HG03457 (cell line): Measurements from ENCODE around the gene GPR25.
A peak's percentile ranks its signal among the peaks of the same experiment; 100 is the strongest.

ENCODE experiments used
- ATAC-seq: cut with Tn5 transposase; IDR thresholded peaks from one replicate; pipeline ENCODE4 v1.9.1; 2021; ENCODE audit warnings: moderate number of reproducible peaks; ENCODE audit not compliant: unreplicated experiment

GPR25 gene, protein sequence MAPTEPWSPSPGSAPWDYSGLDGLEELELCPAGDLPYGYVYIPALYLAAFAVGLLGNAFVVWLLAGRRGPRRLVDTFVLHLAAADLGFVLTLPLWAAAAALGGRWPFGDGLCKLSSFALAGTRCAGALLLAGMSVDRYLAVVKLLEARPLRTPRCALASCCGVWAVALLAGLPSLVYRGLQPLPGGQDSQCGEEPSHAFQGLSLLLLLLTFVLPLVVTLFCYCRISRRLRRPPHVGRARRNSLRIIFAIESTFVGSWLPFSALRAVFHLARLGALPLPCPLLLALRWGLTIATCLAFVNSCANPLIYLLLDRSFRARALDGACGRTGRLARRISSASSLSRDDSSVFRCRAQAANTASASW

GRCh38 chr1:200872446-200873115, at the start of gene GPR25:
Gene GPR25 (plus strand): TSS chr1:200872981. CDS start chr1:200873038, 57 bp downstream.
- ATAC-seq: no peak

- no peak for ATAC-seq
Measured at GRCh38 chr1:200831091-200831490, 41.7 kb upstream of the GPR25 start.

- no peak for ATAC-seq
Measured at GRCh38 chr1:200834383-200834782, 38.4 kb upstream of the GPR25 start.

GRCh38 chr1:200836213-200836612, 36.6 kb upstream of the GPR25 start:
- ATAC-seq: no peak

GRCh38 chr1:200837931-200838571, 34.7 kb upstream of the GPR25 start:
- no peak for ATAC-seq

GRCh38 chr1:200838676-200839445, 33.9 kb upstream of the GPR25 start:
- ATAC-seq: no peak

DNA sequence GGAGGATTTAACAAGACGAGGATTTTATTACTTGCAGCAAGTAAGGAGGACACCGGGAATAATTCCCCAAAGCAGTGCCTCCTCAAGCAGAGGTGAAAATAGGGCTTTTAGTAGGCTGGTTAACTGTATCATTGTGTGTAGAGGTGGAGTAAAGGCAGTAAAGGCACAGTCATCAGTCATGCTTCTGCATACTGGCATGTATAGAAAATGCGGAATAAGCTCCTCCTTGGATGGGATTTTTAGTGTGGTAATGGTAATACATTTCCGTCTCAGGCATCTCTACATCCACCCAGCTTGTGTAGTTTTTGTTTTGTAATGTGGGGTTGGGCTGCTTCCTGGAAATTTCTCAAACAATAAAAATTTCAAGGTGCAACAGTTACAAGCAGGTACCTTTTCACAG, 27.4 kb upstream of the GPR25 start:
- no peak for ATAC-seq

GRCh38 chr1:200846398-200846797, 26.4 kb upstream of the GPR25 start:
- no peak for ATAC-seq

DNA sequence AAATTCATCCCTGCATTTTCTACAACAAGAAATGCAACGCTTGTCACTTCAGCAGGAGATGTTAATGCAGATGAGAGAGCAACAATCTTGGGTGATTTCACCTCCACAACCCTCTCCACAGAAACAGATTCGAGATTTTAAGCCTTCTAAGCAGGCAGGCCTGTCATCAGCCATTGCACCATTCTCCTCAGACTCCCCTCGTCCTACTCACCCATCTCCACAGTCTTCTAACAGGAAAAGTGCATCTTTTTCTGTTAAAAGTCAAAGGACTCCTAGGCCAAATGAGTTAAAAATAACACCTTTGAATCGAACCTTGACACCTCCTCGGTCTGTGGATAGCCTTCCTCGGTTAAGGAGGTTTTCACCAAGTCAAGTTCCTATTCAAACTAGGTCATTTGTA, 23.4 kb upstream of the GPR25 start:
- no peak for ATAC-seq

GRCh38 chr1:200850554-200850953, 22.2 kb upstream of the GPR25 start:
- ATAC-seq: no peak

- no peak for ATAC-seq
Measured at GRCh38 chr1:200856716-200857357, 15.9 kb upstream of the GPR25 start.

DNA sequence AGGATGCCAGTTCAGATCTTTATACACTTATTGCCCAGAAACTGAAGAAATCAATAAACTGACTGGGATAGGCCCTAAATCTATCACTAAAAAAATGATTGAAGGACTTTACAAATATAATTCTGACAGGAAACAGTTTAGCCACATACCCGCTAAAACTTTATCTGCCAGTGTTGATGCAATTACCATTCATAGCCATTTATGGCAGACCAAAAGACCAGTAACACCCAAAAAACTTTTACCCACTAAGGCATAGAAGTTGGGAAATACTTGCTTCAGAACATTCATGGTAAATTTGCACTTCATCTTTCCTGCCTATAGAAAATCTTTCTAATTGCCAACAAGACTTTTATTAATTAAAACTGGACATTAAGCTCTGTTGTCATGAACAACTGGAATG, 15.0 kb upstream of the GPR25 start:
- ATAC-seq: no peak

DNA sequence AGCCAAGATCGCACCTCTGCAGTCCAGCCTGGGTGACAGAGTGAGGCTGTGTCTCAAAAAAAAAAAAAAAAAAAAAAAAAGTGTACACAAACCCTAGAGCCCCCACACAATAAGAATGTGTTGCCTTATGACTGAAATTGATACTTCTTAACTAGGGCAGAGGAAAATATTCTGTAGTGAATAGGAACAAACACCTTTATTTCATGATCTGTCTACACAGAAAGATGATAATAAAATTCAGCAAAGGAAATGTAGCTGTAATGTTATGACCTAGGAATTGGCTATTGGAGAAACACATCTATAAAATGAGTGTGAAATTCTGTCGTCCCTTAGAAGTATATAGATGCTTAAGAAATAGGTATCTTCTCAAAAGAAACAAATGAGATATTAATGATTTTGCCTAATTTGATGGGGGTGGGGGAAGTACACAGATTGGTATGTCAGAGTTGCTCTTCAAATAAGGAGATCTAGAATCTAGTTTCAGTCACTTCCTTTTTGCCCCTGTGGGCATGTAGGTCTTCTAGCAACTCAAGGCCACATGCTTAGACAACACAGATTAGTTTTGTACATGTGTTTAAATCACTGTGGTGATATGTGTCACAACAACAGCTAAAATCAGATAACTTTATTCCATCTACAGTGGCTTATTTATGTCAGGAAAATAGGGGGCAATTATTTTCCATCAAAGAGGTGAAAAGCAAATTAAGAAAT, 10.7 kb upstream of the GPR25 start:
- ATAC-seq: no peak

DNA sequence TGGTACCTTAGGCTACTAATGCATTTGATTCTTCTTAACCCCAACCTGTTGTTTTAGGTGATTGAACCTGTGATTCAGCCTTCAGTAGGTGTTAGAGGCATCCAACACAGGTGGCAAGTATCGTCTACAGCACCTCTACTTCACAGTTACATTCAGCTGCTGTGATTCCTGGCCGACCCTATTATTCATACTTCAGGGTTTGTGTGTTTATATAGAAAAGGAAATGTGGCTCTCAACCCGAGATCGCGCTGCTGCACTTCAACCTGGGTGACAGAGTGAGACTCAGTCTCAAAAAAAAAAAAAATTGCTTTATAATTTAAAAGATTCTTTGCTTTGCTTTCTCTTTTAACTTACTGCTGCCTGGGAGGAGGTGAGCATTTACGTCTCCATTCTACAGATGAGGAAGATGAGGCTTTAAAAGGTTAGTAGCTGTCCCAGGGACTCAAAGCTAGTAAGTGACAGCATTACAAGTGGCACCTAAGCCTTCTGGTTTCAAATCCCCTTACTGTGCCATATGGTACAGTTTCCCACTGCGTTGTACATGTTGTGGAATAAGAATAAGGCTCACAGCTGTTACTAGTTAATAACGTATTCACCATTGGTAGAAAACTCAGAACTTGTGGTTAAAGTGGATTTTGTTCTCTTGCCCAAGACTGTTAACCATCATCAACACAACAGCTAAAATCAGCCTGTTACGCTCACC, 9.9 kb upstream of the GPR25 start:
- ATAC-seq: no peak

DNA sequence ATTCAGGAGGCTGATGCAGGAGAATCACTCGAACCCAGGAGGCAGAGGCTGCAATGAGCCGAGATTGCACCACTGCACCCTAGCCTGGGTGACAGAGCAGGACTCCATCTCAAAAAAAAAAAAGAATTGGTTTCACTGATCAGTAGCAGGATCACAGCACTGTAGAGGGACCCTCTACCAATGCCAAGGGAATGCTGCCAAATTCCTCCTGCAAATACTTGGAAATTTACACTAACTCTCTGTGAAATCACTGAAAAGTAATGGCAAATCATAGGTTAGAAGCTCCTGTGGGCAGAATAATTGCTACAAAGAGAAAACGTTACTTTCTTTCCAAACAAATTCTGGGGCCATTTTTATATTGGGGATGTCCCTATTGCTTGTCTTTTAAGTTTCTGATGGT, 6.7 kb upstream of the GPR25 start:
- ATAC-seq: no peak

GRCh38 chr1:200866521-200866920, 6.3 kb upstream of the GPR25 start:
- ATAC-seq: peak; percentile 70

- ATAC-seq: no peak
Measured at GRCh38 chr1:200867018-200867811, 5.6 kb upstream of the GPR25 start.

DNA sequence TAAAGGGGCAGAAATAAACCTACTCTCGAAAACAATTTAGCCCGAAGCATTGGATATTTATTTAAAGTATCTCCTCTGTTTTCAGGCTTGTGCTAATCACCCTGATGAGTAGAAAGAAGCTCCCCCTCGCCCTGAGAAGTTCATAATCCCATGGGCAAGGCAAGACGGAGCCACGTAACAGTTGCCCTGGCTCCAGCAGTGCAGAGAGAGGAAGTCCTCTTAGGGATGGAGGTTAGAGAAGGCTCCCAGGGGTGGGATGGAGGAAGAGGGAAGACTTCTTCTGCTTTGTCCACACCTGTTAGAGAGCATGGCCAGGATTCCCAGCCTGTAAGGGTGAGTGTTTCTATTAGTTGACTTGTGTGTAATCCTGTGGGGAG, 3.4 kb upstream of the GPR25 start:
- ATAC-seq: no peak
